HG03342 (cell line): ENCODE results near the gene USF2.

Source experiments
- ATAC-seq: cut with Tn5 transposase; IDR thresholded peaks from one replicate; pipeline ENCODE4 v1.9.1; 2021; ENCODE audit warnings: mild to moderate bottlenecking, moderate library complexity; ENCODE audit not compliant: unreplicated experiment

USF2 gene

GRCh38 chr19:35297922-35298321 lies 29.2 kb downstream of the USF2 start:
- ATAC-seq: no peak

GRCh38 chr19:35298561-35298972 lies 29.8 kb downstream of the USF2 start:
- no peak for ATAC-seq

GRCh38 chr19:35299523-35300338 lies 31.0 kb downstream of the USF2 start:
- no peak for ATAC-seq

GRCh38 chr19:35300339-35300649 lies 31.5 kb downstream of the USF2 start:
- ATAC-seq: no peak

GRCh38 chr19:35301961-35302360 lies 33.2 kb downstream of the USF2 start:
- no peak for ATAC-seq

- ATAC-seq: no peak
These were observed 33.7 kb downstream of the USF2 start for GRCh38 chr19:35302446-35302845.

- ATAC-seq: no peak
These were observed 34.7 kb downstream of the USF2 start for GRCh38 chr19:35303357-35303915.

- no peak for ATAC-seq
These were observed 35.3 kb downstream of the USF2 start for GRCh38 chr19:35304036-35304435.

- no peak for ATAC-seq
These were observed 36.4 kb downstream of the USF2 start for GRCh38 chr19:35305181-35305580.

GRCh38 chr19:35306473-35307246 lies 37.9 kb downstream of the USF2 start:
- no peak for ATAC-seq

GRCh38 chr19:35307931-35308330 lies 39.2 kb downstream of the USF2 start:
- no peak for ATAC-seq

- ATAC-seq: no peak
These were observed 40.1 kb downstream of the USF2 start for GRCh38 chr19:35308910-35309309.

- no peak for ATAC-seq
These were observed 40.9 kb downstream of the USF2 start for GRCh38 chr19:35309481-35310279.

GRCh38 chr19:35310331-35310730 lies 41.6 kb downstream of the USF2 start:
- no peak for ATAC-seq

- ATAC-seq: no peak
These were observed 42.2 kb downstream of the USF2 start for GRCh38 chr19:35310811-35311465.

GRCh38 chr19:35311901-35312665 lies 43.3 kb downstream of the USF2 start:
- no peak for ATAC-seq

- no peak for ATAC-seq
These were observed 44.8 kb downstream of the USF2 start for GRCh38 chr19:35313587-35313986.

GRCh38 chr19:35314031-35314430 lies 45.3 kb downstream of the USF2 start:
- ATAC-seq: no peak

GRCh38 chr19:35314858-35315470 lies 46.2 kb downstream of the USF2 start:
- ATAC-seq: no peak

GRCh38 chr19:35315883-35316282 lies 47.1 kb downstream of the USF2 start:
- no peak for ATAC-seq
